Measurements from ENCODE around the gene AK1. TPM values are rescaled to one million over a fixed set of nuclear protein-coding genes. Genes with fewer than 3 reads are reported as not detected.

The AK1 gene
- total RNA-seq, 1 experiment from 2014 or later: 62.1 TPM

GRCh38 chr9:127923771-127924170, 46.3 kb upstream of the AK1 start:
- in situ Hi-C loops (cut with HindIII; ENCODE audit: low pct_unique_long_range_greater_than_20kb, low sequenced_read_pairs): no loop called here
- Histone ChIP-seq H3K4me3 (ENCODE audit: low read depth in 2 of 2, low read length in 2 of 2) (no peak overlapping the region), H3K27me3 (ENCODE audit: control insufficient read depth, insufficient read depth, low read length) (no peaks in the 10 kb centered on the region)

GRCh38 chr9:127923046-127923445, 45.6 kb upstream of the AK1 start:
- POLR2A ChIA-PET: no interaction called here
- H3K27ac ChIP-seq (ENCODE audit: low read length): no peak overlapping the region
- peaks cover 22% of the 10 kb centered on the region for H3K4me1 ChIP-seq (ENCODE audit: control insufficient read depth, insufficient read depth, low read length)
- no TSS peak for BruUV-seq (replicated peaks)
- intact Hi-C loops (cut with micrococcal nuclease; ENCODE audit: unreplicated experiment) (loop anchor here (5.0 kb wide), 1 partner anchor 181 kb away; no protein-coding TSS in a partner anchor), in situ Hi-C loops (cut with HindIII; ENCODE audit: low pct_unique_long_range_greater_than_20kb, low sequenced_read_pairs) (no loop called here)
- CTCF ChIA-PET: no interaction called here
- H3K4me3 ChIP-seq (ENCODE audit: low read depth in 2 of 2, low read length in 2 of 2): no peak overlapping the region
- ATAC-seq (no peak), DNase-seq (ENCODE audit: low read depth, low spot score) (no peak)
- TF ChIP-seq, protein P1, sequence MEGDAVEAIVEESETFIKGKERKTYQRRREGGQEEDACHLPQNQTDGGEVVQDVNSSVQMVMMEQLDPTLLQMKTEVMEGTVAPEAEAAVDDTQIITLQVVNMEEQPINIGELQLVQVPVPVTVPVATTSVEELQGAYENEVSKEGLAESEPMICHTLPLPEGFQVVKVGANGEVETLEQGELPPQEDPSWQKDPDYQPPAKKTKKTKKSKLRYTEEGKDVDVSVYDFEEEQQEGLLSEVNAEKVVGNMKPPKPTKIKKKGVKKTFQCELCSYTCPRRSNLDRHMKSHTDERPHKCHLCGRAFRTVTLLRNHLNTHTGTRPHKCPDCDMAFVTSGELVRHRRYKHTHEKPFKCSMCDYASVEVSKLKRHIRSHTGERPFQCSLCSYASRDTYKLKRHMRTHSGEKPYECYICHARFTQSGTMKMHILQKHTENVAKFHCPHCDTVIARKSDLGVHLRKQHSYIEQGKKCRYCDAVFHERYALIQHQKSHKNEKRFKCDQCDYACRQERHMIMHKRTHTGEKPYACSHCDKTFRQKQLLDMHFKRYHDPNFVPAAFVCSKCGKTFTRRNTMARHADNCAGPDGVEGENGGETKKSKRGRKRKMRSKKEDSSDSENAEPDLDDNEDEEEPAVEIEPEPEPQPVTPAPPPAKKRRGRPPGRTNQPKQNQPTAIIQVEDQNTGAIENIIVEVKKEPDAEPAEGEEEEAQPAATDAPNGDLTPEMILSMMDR (IDR thresholded peaks at IDR 0.05): no peak
- TF ChIP-seq SIN3A (IDR thresholded peaks at IDR 0.05; ENCODE audit: borderline replicate concordance, insufficient read depth, low read depth, low read length) (no peak), TCF7L2 (IDR thresholded peaks at IDR 0.05; ENCODE audit: low read depth, low read length) (no peak), POLR2AphosphoS5 (IDR thresholded peaks at IDR 0.05; ENCODE audit: low read depth, low read length) (no peak)
- TF ChIP-seq, protein P2, sequence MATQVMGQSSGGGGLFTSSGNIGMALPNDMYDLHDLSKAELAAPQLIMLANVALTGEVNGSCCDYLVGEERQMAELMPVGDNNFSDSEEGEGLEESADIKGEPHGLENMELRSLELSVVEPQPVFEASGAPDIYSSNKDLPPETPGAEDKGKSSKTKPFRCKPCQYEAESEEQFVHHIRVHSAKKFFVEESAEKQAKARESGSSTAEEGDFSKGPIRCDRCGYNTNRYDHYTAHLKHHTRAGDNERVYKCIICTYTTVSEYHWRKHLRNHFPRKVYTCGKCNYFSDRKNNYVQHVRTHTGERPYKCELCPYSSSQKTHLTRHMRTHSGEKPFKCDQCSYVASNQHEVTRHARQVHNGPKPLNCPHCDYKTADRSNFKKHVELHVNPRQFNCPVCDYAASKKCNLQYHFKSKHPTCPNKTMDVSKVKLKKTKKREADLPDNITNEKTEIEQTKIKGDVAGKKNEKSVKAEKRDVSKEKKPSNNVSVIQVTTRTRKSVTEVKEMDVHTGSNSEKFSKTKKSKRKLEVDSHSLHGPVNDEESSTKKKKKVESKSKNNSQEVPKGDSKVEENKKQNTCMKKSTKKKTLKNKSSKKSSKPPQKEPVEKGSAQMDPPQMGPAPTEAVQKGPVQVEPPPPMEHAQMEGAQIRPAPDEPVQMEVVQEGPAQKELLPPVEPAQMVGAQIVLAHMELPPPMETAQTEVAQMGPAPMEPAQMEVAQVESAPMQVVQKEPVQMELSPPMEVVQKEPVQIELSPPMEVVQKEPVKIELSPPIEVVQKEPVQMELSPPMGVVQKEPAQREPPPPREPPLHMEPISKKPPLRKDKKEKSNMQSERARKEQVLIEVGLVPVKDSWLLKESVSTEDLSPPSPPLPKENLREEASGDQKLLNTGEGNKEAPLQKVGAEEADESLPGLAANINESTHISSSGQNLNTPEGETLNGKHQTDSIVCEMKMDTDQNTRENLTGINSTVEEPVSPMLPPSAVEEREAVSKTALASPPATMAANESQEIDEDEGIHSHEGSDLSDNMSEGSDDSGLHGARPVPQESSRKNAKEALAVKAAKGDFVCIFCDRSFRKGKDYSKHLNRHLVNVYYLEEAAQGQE (IDR thresholded peaks at IDR 0.05; ENCODE audit: insufficient read depth in 1 of 2, low read depth in 2 of 2, low read length in 1 of 2): no peak
- H3K36me3 ChIP-seq (ENCODE audit: control insufficient read depth, insufficient read depth, low read length): no peaks in the 10 kb centered on the region
- no peaks in the 10 kb centered on the region for H3K27me3 ChIP-seq (ENCODE audit: control insufficient read depth, insufficient read depth, low read length)
- H3K9me3 ChIP-seq (ENCODE audit: control insufficient read depth, insufficient read depth, low read depth, low read length): no peaks in the 10 kb centered on the region

More at GRCh38 chr9:127923771-127924170, 46.3 kb upstream of the AK1 start:
- Histone ChIP-seq H3K9me3 (ENCODE audit: control insufficient read depth, insufficient read depth, low read depth, low read length) (no peaks in the 10 kb centered on the region), H3K36me3 (ENCODE audit: control insufficient read depth, insufficient read depth, low read length) (no peaks in the 10 kb centered on the region), H3K4me1 (ENCODE audit: control insufficient read depth, insufficient read depth, low read length) (peaks cover 21% of the 10 kb centered on the region), H3K27ac (ENCODE audit: low read length) (no peak overlapping the region)
- ATAC-seq (no peak), DNase-seq (ENCODE audit: low read depth, low spot score) (no peak)
- intact Hi-C loops (cut with micrococcal nuclease; ENCODE audit: unreplicated experiment): loop anchor here (5.0 kb wide), 1 partner anchor 181 kb away; no protein-coding TSS in a partner anchor
- TF ChIP-seq, protein P2 (IDR thresholded peaks at IDR 0.05; ENCODE audit: insufficient read depth in 1 of 2, low read depth in 2 of 2, low read length in 1 of 2): no peak
- TF ChIP-seq, protein P1 (IDR thresholded peaks at IDR 0.05): no peak
- TF ChIP-seq TCF7L2 (IDR thresholded peaks at IDR 0.05; ENCODE audit: low read depth, low read length) (no peak), POLR2AphosphoS5 (IDR thresholded peaks at IDR 0.05; ENCODE audit: low read depth, low read length) (no peak), SIN3A (IDR thresholded peaks at IDR 0.05; ENCODE audit: borderline replicate concordance, insufficient read depth, low read depth, low read length) (no peak)
- ChIA-PET POLR2A (no interaction called here), CTCF (no interaction called here)
- no TSS peak for BruUV-seq (replicated peaks)

Data from Panc1 (cell line).